ENCODE measurements around the gene METTL18.

- TF ChIP-seq EZH2phosphoT487 (conservative IDR thresholded peaks at IDR 0.05; ENCODE audit: low read length): no peak
- TF ChIP-seq CTCF (IDR thresholded peaks at IDR 0.05; ENCODE audit: insufficient read depth, low read length, poor library complexity, severe bottlenecking): no peak
Measured at GRCh38 chr1:169753549-169753948, 41.2 kb downstream of the METTL18 start.
